ENCODE data around the gene AKR7A2. TPM values are rescaled to one million over a fixed set of nuclear protein-coding genes. Genes with fewer than 3 reads are reported as not detected.
"Not testable (repeated sequence)": the region's sequence is repeated elsewhere in the genome, so short reads cannot be mapped to it uniquely, and the experiment has no call there.

AKR7A2 gene
- total RNA-seq, 1 donor from 2014 or later, result 53.7 TPM

GRCh38 chr1:19289244-19289643 lies 22.7 kb downstream of the AKR7A2 start:
- no peak for TF ChIP-seq CTCF (IDR thresholded peaks at IDR 0.05; ENCODE audit: unreplicated experiment)
- H3K4me3 Mint-ChIP-seq (ENCODE audit: low read depth), result peak overlapping the region; percentile 53
- H3K36me3 Mint-ChIP-seq (ENCODE audit: insufficient read depth), result peaks cover 13% of the 10 kb centered on the region
- no peak for DNase-seq (ENCODE audit: low spot score, unreplicated experiment)
- H3K4me1 Mint-ChIP-seq (ENCODE audit: low read depth), result peaks cover 5% of the 10 kb centered on the region
- H3K27ac Mint-ChIP-seq, result peak overlapping the region; percentile 33
- peaks cover 26% of the 10 kb centered on the region for H3K27me3 Mint-ChIP-seq
- H3K9me3 Mint-ChIP-seq (ENCODE audit: low read depth), result peaks cover 5% of the 10 kb centered on the region

GRCh38 chr1:19288324-19289241 lies 23.4 kb downstream of the AKR7A2 start, which contains the start of gene AKR7A3:
Gene AKR7A3, minus strand, starts transcription at chr1:19288770. Its CDS starts 61 bp downstream, at chr1:19288709.
- H3K4me3 Mint-ChIP-seq (ENCODE audit: low read depth), result peak within 1 kb of the TSS; percentile 53
- H3K9me3 Mint-ChIP-seq (ENCODE audit: low read depth); H3K4me1 Mint-ChIP-seq (ENCODE audit: low read depth); DNase-seq (ENCODE audit: low spot score, unreplicated experiment): not testable (repeated sequence)
- H3K27ac Mint-ChIP-seq, result peak within 1 kb of the TSS; percentile 33
- peaks cover 12% of the 10 kb centered on the region for H3K36me3 Mint-ChIP-seq (ENCODE audit: insufficient read depth)
- peaks cover 26% of the 10 kb centered on the region for H3K27me3 Mint-ChIP-seq

GRCh38 chr1:19287436-19288185 lies 24.3 kb downstream of the AKR7A2 start:
- no peak overlapping the region for H3K27ac Mint-ChIP-seq
- TF ChIP-seq CTCF (IDR thresholded peaks at IDR 0.05; ENCODE audit: unreplicated experiment), result no peak
- peaks cover 5% of the 10 kb centered on the region for H3K4me1 Mint-ChIP-seq (ENCODE audit: low read depth)
- H3K36me3 Mint-ChIP-seq (ENCODE audit: insufficient read depth), result peaks cover 8% of the 10 kb centered on the region
- H3K4me3 Mint-ChIP-seq (ENCODE audit: low read depth), result peak overlapping the region; percentile 42
- H3K9me3 Mint-ChIP-seq (ENCODE audit: low read depth), result no peaks in the 10 kb centered on the region
- peaks cover 26% of the 10 kb centered on the region for H3K27me3 Mint-ChIP-seq
- no peak for DNase-seq (ENCODE audit: low spot score, unreplicated experiment)

- not testable (repeated sequence) for H3K9me3 Mint-ChIP-seq (ENCODE audit: low read depth); DNase-seq (ENCODE audit: low spot score, unreplicated experiment); H3K4me3 Mint-ChIP-seq (ENCODE audit: low read depth); H3K4me1 Mint-ChIP-seq (ENCODE audit: low read depth); H3K36me3 Mint-ChIP-seq (ENCODE audit: insufficient read depth); H3K27ac Mint-ChIP-seq
- peaks cover 26% of the 10 kb centered on the region for H3K27me3 Mint-ChIP-seq
These were observed 26.1 kb downstream of the AKR7A2 start for GRCh38 chr1:19285807-19286206.

GRCh38 chr1:19285366-19285765 lies 26.6 kb downstream of the AKR7A2 start:
- H3K9me3 Mint-ChIP-seq (ENCODE audit: low read depth); H3K4me1 Mint-ChIP-seq (ENCODE audit: low read depth); DNase-seq (ENCODE audit: low spot score, unreplicated experiment); H3K4me3 Mint-ChIP-seq (ENCODE audit: low read depth); H3K36me3 Mint-ChIP-seq (ENCODE audit: insufficient read depth); H3K27ac Mint-ChIP-seq: not testable (repeated sequence)
- peaks cover 26% of the 10 kb centered on the region for H3K27me3 Mint-ChIP-seq

GRCh38 chr1:19284881-19285280 lies 27.1 kb downstream of the AKR7A2 start:
- DNase-seq (ENCODE audit: low spot score, unreplicated experiment), result no peak
- no peaks in the 10 kb centered on the region for H3K9me3 Mint-ChIP-seq (ENCODE audit: low read depth)
- no peak overlapping the region for H3K4me3 Mint-ChIP-seq (ENCODE audit: low read depth)
- peaks cover 6% of the 10 kb centered on the region for H3K36me3 Mint-ChIP-seq (ENCODE audit: insufficient read depth)
- no peak overlapping the region for H3K27ac Mint-ChIP-seq
- H3K4me1 Mint-ChIP-seq (ENCODE audit: low read depth), result peaks cover 5% of the 10 kb centered on the region
- no peak for TF ChIP-seq CTCF (IDR thresholded peaks at IDR 0.05; ENCODE audit: unreplicated experiment)
- peaks cover 21% of the 10 kb centered on the region for H3K27me3 Mint-ChIP-seq
